Measurements from ENCODE around the gene TMEM217.

The TMEM217 gene

GRCh38 chr6:37279366-37280134 lies 21.6 kb upstream of the TMEM217 start:
- DNase-seq: no peak

GRCh38 chr6:37277001-37277409 lies 19.1 kb upstream of the TMEM217 start:
- DNase-seq: no peak

- no peak for DNase-seq
Measured at GRCh38 chr6:37275350-37275749, 17.4 kb upstream of the TMEM217 start.

GRCh38 chr6:37273690-37274089 lies 15.7 kb upstream of the TMEM217 start:
- DNase-seq: no peak

GRCh38 chr6:37272834-37273566 lies 15.1 kb upstream of the TMEM217 start:
- no peak for DNase-seq

- DNase-seq: no peak
Measured at GRCh38 chr6:37269105-37269504, 11.2 kb upstream of the TMEM217 start.

- DNase-seq: no peak
Measured at GRCh38 chr6:37265860-37266259, 7.9 kb upstream of the TMEM217 start.

GRCh38 chr6:37265001-37265400 lies 7.1 kb upstream of the TMEM217 start:
- DNase-seq: no peak

GRCh38 chr6:37262446-37263026 lies 4.6 kb upstream of the TMEM217 start:
- DNase-seq: peak; percentile 3

- DNase-seq: no peak
Measured at GRCh38 chr6:37261198-37261597, 3.3 kb upstream of the TMEM217 start.

- no peak for DNase-seq
Measured at GRCh38 chr6:37260444-37260843, 2.5 kb upstream of the TMEM217 start.

- no peak for DNase-seq
Measured at GRCh38 chr6:37260040-37260439, 2.1 kb upstream of the TMEM217 start.

GRCh38 chr6:37259191-37259590 lies 1.2 kb upstream of the TMEM217 start:
- no peak for DNase-seq

GRCh38 chr6:37258405-37259105 lies 611 bp upstream of the TMEM217 start:
- no peak for DNase-seq

GRCh38 chr6:37257320-37257633 lies 667 bp downstream of the TMEM217 start:
- no peak for DNase-seq

- no peak for DNase-seq
Measured at GRCh38 chr6:37256692-37257319, 1.1 kb downstream of the TMEM217 start.

- DNase-seq: no peak
Measured at GRCh38 chr6:37254881-37255280, 3.1 kb downstream of the TMEM217 start.

GRCh38 chr6:37253486-37254007 lies 4.4 kb downstream of the TMEM217 start:
- no peak for DNase-seq

GRCh38 chr6:37251211-37251780 lies 6.6 kb downstream of the TMEM217 start:
- no peak for DNase-seq

GRCh38 chr6:37244430-37245310 lies 13.3 kb downstream of the TMEM217 start:
- peak; percentile 97 for DNase-seq

- no peak for DNase-seq
Measured at GRCh38 chr6:37243816-37244370, 14.1 kb downstream of the TMEM217 start.
